Thyroid gland (tissue), 4 donors: ENCODE results near the gene CAMTA1. TPM values are rescaled to one million over a fixed set of nuclear protein-coding genes. Genes with fewer than 3 reads are reported as not detected.
"Not testable (repeated sequence)": the region's sequence is repeated elsewhere in the genome, so short reads cannot be mapped to it uniquely, and the experiment has no call there.

Experiments used
- DNase-seq, 2 donors: peaks; one replicate each; pipeline ENCODE4 v3.0.0-alpha.2; 2019
- H3K27ac ChIP-seq, 3 donors: fragments of 200-600 bp; sonication (generic); 1 replicate in 2 of 3; 2 replicates in 1 of 3; pipeline ENCODE4 v1.5.1; 2016 to 2019; ENCODE audit warnings: mild to moderate bottlenecking in 1 of 3, moderate library complexity in 1 of 3
- H3K27me3 ChIP-seq: fragments of 200-600 bp; sonication (generic); one replicate; pipeline ENCODE4 v1.5.1; 2019
- H3K36me3 ChIP-seq, 2 donors: fragments of 200-600 bp; sonication (generic); one replicate each; pipeline ENCODE4 v1.5.1; 2016 to 2019
- H3K4me1 ChIP-seq, 2 donors: fragments of 200-600 bp; sonication (generic); one replicate each; pipeline ENCODE4 v1.5.1; 2017 to 2019
- H3K4me3 ChIP-seq, 3 donors: fragments of 200-600 bp; sonication (generic); replicated peaks in 1 of 3; 1 replicate in 2 of 3; 2 replicates in 1 of 3; pipeline ENCODE4 v1.5.1; 2016; ENCODE audit warnings: mild to moderate bottlenecking in 1 of 3
- H3K9me3 ChIP-seq: fragments of 200-600 bp; sonication (generic); one replicate; pipeline ENCODE4 v1.5.1; 2017
- CTCF ChIP-seq, 6 experiments: fragments of 200-600 bp in 3 of 6; fragments of 450-650 bp in 3 of 6; sonication (generic) in 3 of 6; IDR thresholded peaks; one replicate each; pipeline ENCODE4 v1.5.1; 2016 to 2019; ENCODE audit warnings: antibody characterized with exemption in 6 of 6, mild to moderate bottlenecking in 2 of 6, inconsistent platforms in 1 of 6, moderate library complexity in 1 of 6
- POLR2A ChIP-seq, 2 donors: fragments of 450-650 bp; IDR thresholded peaks; one replicate each; pipeline ENCODE4 v1.6.1; 2017; ENCODE audit warnings: antibody characterized with exemption in 2 of 2, mild to moderate bottlenecking in 2 of 2, moderate library complexity in 1 of 2
- WGBS, 2 donors: methylation state at CpG; one replicate each; pipeline ENCODE4 v1.1.5; 2017; 5-methylcytosine and 5-hydroxymethylcytosine counted together
- intact Hi-C: fragments of 100-400 bp; cut with DNase I; formaldehyde crosslinking; loops from one replicate; pipeline ENCODE4 v1.15.1; 2023
- total RNA-seq, 4 donors: library from RNA; depleted of rRNA; stranded (reverse); fragments of >200 nt; gene quantifications; one replicate each; pipeline ENCODE4 v1.2.3, GENCODE V29; 2016

Gene CAMTA1
- total RNA-seq, 4 donors from 2014 or later: 63.9 to 124 (median 101) TPM

DNA sequence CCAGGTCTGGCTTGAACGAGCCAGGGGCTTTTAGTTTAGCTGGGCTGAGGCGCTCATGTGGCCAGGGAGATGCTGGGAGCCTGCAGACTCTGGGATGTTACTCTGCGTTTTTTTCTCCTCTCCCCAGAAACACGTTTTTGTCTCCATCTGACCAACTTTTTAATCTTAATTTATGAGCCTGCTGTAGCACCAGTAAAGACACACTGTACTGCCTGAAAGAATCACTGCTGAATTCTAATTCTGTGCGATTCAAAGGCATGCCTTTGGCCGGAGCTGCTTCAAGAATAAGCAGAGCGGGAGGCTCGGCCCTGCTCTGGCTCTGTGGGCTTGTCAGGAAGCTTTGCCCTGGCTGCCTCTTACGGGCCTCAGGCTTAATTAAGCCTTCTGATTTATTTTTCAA is 129.5 kb downstream of the CAMTA1 start:
- no peak for DNase-seq
- Histone ChIP-seq H3K27ac (no peak overlapping the region), H3K36me3 (no peaks in the 10 kb centered on the region), H3K4me3 (no peak overlapping the region), H3K9me3 (no peaks in the 10 kb centered on the region), H3K27me3 (no peaks in the 10 kb centered on the region), H3K4me1 (peaks cover 0 to 12% of the 10 kb centered on the region in 2 donors)
- 74 to 80% methylated on average over 9 of the region's 9 CpGs for WGBS, 2 donors
- no peak for TF ChIP-seq POLR2A (IDR thresholded peaks at IDR 0.05)
- no peak for TF ChIP-seq CTCF (IDR thresholded peaks at IDR 0.05)
- intact Hi-C loops: no loop called here

DNA sequence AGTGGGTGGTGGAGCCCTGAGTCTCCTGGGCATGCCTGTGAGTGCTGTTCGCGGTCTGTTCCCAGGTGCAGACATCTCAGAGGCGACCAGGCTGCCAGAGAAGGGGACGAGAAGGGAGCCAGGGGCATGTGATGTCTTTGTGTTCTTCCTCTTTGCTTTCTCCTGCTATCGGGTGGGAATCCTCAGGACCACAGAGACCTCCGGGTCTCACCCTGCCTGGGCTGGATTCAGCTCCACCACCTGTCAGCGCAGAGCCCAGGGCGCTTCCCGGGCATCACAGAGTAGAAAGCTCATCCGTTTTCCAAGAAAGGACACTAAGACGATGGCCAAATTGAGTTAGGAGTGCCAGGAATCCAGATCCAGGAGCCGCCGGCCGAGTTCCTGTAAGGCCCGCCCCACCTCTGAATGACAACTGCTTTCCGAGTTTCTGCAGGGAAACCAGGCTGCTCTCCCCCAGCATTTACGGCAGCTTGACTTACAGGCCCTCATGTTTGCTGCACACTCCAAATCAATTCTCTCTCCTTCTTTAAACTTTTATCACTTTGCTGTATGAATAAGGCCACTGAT is 130.8 kb downstream of the CAMTA1 start:
- H3K27me3 ChIP-seq: no peaks in the 10 kb centered on the region
- TF ChIP-seq CTCF (IDR thresholded peaks at IDR 0.05): no peak
- TF ChIP-seq POLR2A (IDR thresholded peaks at IDR 0.05): no peak
- no peak overlapping the region for H3K27ac ChIP-seq
- intact Hi-C loops: no loop called here
- H3K9me3 ChIP-seq: no peaks in the 10 kb centered on the region
- DNase-seq: no peak
- H3K4me3 ChIP-seq: no peak overlapping the region
- peaks cover 0 to 12% of the 10 kb centered on the region in 2 donors for H3K4me1 ChIP-seq
- WGBS, 2 donors: 80 to 86% methylated on average over 16 of the region's 17 CpGs
- no peaks in the 10 kb centered on the region for H3K36me3 ChIP-seq

DNA sequence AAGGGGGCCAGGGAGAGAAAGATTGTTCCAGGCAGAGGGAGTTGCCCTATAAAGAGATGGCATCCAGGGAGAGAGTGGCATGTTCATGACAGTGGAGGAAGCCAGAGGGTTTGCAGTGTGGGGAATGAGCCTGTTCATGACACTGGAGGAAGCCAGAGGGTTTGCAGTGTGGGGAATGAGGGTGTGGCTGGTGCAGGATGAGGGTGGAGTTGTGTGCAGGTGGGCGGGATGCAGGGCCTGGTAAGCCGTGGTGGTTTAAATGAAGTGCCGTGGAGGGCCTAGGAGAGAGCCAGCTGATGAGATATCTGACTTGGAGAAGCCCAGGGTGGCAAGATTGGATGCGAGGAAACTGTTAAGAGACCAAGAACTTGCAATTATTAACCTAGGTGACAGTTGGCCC is 131.8 kb downstream of the CAMTA1 start:
- no peaks in the 10 kb centered on the region for H3K36me3 ChIP-seq
- DNase-seq: no peak
- H3K27me3 ChIP-seq: no peaks in the 10 kb centered on the region
- no peak overlapping the region for H3K27ac ChIP-seq
- intact Hi-C loops: no loop called here
- H3K4me1 ChIP-seq: peaks cover 0 to 9% of the 10 kb centered on the region in 2 donors
- TF ChIP-seq POLR2A (IDR thresholded peaks at IDR 0.05) (no peak), CTCF (IDR thresholded peaks at IDR 0.05) (no peak)
- H3K4me3 ChIP-seq: no peak overlapping the region
- 79 to 84% methylated on average over 4 of the region's 4 CpGs for WGBS, 2 donors
- no peaks in the 10 kb centered on the region for H3K9me3 ChIP-seq

DNA sequence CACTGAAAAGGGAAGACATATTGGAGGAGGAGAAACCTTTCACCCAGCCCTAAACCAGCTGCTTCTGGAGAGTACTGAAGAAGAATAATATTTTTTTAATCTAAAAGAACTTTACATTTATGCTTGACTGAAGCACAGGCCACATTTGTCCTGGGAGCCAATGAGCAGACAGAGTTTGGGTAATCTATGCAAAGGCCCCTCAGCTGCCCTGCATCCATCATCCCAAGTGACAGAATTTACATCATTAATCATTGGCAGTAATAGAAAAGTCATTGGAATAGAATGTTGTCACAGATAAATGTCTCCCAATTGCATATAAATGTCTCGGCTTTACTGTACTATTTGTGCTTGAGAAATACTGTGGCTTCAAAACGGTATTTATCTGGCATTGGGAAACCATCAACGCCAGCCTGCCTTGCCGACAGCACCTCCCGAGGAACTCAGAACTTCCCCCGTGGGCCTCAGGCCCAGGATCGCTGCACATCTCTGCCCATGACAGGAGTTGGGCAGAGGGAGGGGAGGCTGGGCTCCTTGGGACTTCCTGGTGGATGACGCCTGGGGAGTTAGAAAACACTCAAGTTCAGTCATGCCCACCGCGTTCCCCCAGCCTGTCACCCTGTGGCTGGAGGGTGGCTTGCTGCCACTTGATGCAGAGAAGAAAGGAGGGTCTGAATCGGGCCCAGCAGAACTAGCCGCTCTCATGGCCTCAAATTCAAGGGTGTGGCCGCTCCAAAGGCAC is 133.1 kb downstream of the CAMTA1 start:
- no peaks in the 10 kb centered on the region for H3K27me3 ChIP-seq
- 62 to 65% methylated on average over 13 of the region's 13 CpGs for WGBS, 2 donors
- H3K27ac ChIP-seq: no peak overlapping the region
- H3K4me3 ChIP-seq: no peak overlapping the region
- no peak for TF ChIP-seq POLR2A (IDR thresholded peaks at IDR 0.05)
- no peak for TF ChIP-seq CTCF (IDR thresholded peaks at IDR 0.05)
- H3K9me3 ChIP-seq: no peaks in the 10 kb centered on the region
- intact Hi-C loops: no loop called here
- H3K4me1 ChIP-seq: peaks cover 0 to 5% of the 10 kb centered on the region in 2 donors
- DNase-seq: no peak
- no peaks in the 10 kb centered on the region for H3K36me3 ChIP-seq

- DNase-seq: no peak
- no peak overlapping the region for H3K4me3 ChIP-seq
- no peaks in the 10 kb centered on the region for H3K9me3 ChIP-seq
- H3K27ac ChIP-seq: no peak overlapping the region
- intact Hi-C loops: no loop called here
- H3K36me3 ChIP-seq: no peaks in the 10 kb centered on the region
- WGBS, 2 donors: 76 to 86% methylated on average over 6 to 7 of the region's 7 CpGs
- TF ChIP-seq POLR2A (IDR thresholded peaks at IDR 0.05) (no peak), CTCF (IDR thresholded peaks at IDR 0.05) (no peak)
- H3K27me3 ChIP-seq: no peaks in the 10 kb centered on the region
- peaks cover 0 to 5% of the 10 kb centered on the region in 2 donors for H3K4me1 ChIP-seq
Observed at GRCh38 chr1:6918925-6919511, 133.8 kb downstream of the CAMTA1 start.

DNA sequence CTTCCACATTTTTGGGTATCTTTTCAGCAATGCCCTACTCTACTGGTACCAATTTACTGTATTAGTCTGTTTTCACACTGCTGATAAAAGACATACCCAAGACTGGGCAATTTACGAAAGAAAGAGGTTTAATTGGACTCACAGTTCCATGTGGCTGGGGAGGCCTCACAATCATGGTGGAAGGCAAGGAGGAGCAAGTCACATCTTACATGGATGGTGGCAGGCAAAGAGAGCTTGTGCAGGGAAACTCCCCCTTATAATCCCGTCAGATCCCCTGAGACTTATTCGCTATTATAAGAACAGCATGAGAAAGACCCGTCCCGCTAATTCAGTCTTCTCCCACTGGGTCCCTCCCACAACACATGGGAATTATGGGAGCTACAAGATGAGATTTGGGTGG is 136.3 kb downstream of the CAMTA1 start:
- H3K27ac ChIP-seq, H3K36me3 ChIP-seq, H3K4me3 ChIP-seq, H3K9me3 ChIP-seq, intact Hi-C loops, DNase-seq, H3K4me1 ChIP-seq, H3K27me3 ChIP-seq: not testable (repeated sequence)
- 92 to 98% methylated on average over 5 of the region's 5 CpGs for WGBS, 2 donors
